ENCODE results near the gene IGSF3. TPM values are rescaled to one million over a fixed set of nuclear protein-coding genes. Genes with fewer than 3 reads are reported as not detected.
"Not testable (repeated sequence)": the region's sequence is repeated elsewhere in the genome, so short reads cannot be mapped to it uniquely, and the experiment has no call there.

The IGSF3 gene
- polyA plus RNA-seq, 1 experiment, result 0.15 TPM

DNA sequence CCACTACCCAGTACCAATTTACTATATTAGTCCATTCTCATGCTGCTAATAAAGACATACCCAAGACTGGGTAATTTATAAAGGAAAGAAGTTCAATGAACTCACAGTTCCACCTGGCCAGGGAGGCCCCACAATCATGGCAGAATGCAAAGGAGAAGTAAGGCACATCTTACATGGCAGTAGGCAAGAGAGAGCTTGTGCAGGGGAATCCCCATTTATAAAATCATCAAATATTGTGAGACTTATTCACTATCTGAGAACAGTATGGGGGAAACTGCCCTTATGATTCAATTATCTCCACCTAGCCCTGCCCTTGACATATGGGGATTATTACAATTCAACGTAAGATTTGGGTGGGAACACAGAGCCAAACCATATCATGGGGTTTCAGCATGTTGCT is 103.1 kb downstream of the IGSF3 start:
- TF ChIP-seq, protein P1, sequence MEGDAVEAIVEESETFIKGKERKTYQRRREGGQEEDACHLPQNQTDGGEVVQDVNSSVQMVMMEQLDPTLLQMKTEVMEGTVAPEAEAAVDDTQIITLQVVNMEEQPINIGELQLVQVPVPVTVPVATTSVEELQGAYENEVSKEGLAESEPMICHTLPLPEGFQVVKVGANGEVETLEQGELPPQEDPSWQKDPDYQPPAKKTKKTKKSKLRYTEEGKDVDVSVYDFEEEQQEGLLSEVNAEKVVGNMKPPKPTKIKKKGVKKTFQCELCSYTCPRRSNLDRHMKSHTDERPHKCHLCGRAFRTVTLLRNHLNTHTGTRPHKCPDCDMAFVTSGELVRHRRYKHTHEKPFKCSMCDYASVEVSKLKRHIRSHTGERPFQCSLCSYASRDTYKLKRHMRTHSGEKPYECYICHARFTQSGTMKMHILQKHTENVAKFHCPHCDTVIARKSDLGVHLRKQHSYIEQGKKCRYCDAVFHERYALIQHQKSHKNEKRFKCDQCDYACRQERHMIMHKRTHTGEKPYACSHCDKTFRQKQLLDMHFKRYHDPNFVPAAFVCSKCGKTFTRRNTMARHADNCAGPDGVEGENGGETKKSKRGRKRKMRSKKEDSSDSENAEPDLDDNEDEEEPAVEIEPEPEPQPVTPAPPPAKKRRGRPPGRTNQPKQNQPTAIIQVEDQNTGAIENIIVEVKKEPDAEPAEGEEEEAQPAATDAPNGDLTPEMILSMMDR (IDR thresholded peaks at IDR 0.05; ENCODE audit: insufficient read depth, low read depth, low read length), result no peak
- no peak for DNase-seq (ENCODE audit: low read depth)
- Histone ChIP-seq H3K4me3 (ENCODE audit: low read depth, low read length) (no peak overlapping the region), H3K27me3 (ENCODE audit: control insufficient read depth, insufficient read depth, low read length) (no peaks in the 10 kb centered on the region), H3K36me3 (ENCODE audit: control insufficient read depth, insufficient read depth, low read length) (no peaks in the 10 kb centered on the region)
- POLR2A ChIA-PET, result no interaction called here
- CTCF ChIA-PET, result no interaction called here

GRCh38 chr1:116562465-116562864 is 105.1 kb downstream of the IGSF3 start:
- H3K27me3 ChIP-seq (ENCODE audit: control insufficient read depth, insufficient read depth, low read length); H3K4me3 ChIP-seq (ENCODE audit: low read depth, low read length); H3K36me3 ChIP-seq (ENCODE audit: control insufficient read depth, insufficient read depth, low read length); DNase-seq (ENCODE audit: low read depth); POLR2A ChIA-PET: not testable (repeated sequence)
- CTCF ChIA-PET, result interaction anchor here (0.6 kb wide), 1 partner anchor 48 kb away, joined by 4 read pairs; no protein-coding TSS in a partner anchor

- CTCF ChIA-PET, result no interaction called here
Observed at GRCh38 chr1:116561563-116561962, 106.0 kb downstream of the IGSF3 start.

DNA sequence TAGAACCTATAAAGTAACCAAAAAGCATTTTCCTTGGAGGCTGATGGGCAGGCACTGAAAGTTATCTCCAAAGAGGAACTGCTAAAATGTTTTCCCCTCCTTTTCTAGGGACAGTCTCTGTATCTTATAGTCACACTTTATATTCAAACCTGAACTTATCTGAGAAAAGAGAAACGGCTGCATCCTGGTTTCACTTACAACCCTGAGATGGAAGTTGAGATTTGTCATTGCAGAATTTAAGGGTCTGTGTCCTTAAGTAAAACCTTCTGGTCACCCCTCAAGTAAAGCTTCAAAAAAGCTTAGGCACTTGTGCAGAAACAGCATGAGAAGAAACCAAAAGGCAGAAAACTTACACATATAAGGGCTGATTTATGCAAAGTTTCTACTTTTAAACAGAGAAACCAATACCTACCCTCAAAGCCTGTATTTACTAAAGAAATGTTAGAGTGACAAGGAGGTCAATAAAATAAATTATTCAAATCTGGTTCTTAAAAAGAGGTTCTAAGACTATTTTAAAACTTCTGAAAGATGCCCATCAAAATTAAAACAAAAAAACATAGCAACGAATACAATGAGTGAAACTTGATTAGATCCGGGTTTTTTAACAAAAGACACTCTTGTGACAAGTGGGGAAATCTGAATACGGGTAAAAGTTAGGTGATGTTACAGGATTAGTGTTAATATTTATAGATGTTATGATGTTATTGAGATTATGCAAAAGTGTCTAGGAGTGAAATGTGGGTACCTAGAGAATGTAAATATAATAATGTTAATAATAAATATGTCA is 106.6 kb downstream of the IGSF3 start:
- no peaks in the 10 kb centered on the region for H3K36me3 ChIP-seq (ENCODE audit: control insufficient read depth, insufficient read depth, low read length)
- POLR2A ChIA-PET, result no interaction called here
- no peak for DNase-seq (ENCODE audit: low read depth)
- H3K4me3 ChIP-seq (ENCODE audit: low read depth, low read length), result no peak overlapping the region
- TF ChIP-seq, protein P1 (IDR thresholded peaks at IDR 0.05; ENCODE audit: insufficient read depth, low read depth, low read length), result no peak
- CTCF ChIA-PET, result no interaction called here
- no peaks in the 10 kb centered on the region for H3K27me3 ChIP-seq (ENCODE audit: control insufficient read depth, insufficient read depth, low read length)

More at GRCh38 chr1:116561563-116561962, 106.0 kb downstream of the IGSF3 start:
- TF ChIP-seq, protein P1 (IDR thresholded peaks at IDR 0.05; ENCODE audit: insufficient read depth, low read depth, low read length), result no peak
- H3K4me3 ChIP-seq (ENCODE audit: low read depth, low read length), result no peak overlapping the region
- no peaks in the 10 kb centered on the region for H3K27me3 ChIP-seq (ENCODE audit: control insufficient read depth, insufficient read depth, low read length)
- POLR2A ChIA-PET, result no interaction called here
- H3K36me3 ChIP-seq (ENCODE audit: control insufficient read depth, insufficient read depth, low read length), result no peaks in the 10 kb centered on the region
- DNase-seq (ENCODE audit: low read depth), result no peak

DNA sequence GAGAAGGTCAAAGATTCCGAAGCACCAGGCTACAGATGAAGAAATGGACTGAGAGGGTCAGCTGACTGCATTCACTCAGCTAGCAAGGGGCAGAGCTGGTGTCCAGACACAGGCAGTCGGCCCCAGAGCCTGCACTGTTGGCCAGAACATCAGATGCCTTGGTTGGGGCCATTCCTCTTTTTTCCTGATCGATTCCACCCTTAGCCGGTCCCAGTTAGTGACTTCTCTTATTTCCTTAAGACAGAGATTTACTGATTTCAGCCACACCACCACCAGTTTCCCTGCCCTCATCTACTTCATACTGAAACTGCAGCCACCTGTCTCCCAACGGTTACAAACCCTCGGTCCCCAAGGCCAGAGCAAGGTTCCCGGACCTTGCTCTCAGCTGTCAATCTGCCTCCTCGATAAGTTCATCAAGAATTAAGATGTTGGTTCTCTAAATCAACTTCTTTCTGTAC is 108.2 kb downstream of the IGSF3 start:
- H3K4me3 ChIP-seq (ENCODE audit: low read depth, low read length), result no peak overlapping the region
- no peak for DNase-seq (ENCODE audit: low read depth)
- no peaks in the 10 kb centered on the region for H3K27me3 ChIP-seq (ENCODE audit: control insufficient read depth, insufficient read depth, low read length)
- H3K36me3 ChIP-seq (ENCODE audit: control insufficient read depth, insufficient read depth, low read length), result no peaks in the 10 kb centered on the region
- ChIA-PET CTCF (interaction anchor here (1.6 to 2.1 kb wide), 2 partner anchors 11 to 15 kb away, joined by 3 to 5 read pairs; partner anchors contain the start of gene CD58), POLR2A (no interaction called here)
- TF ChIP-seq, protein P1 (IDR thresholded peaks at IDR 0.05; ENCODE audit: insufficient read depth, low read depth, low read length), result no peak
